HEK293T (cell line): Measurements from ENCODE around the gene AMZ2.
"Not testable (repeated sequence)": the region's sequence is repeated elsewhere in the genome, so short reads cannot be mapped to it uniquely, and the experiment has no call there.

Experiments
- BHLHE40 ChIP-seq: fragments of 450-650 bp; IDR thresholded peaks from 2 replicates; pipeline ENCODE4 v1.6.1; 2016; ENCODE audit warnings: mild to moderate bottlenecking, moderate library complexity, borderline replicate concordance
- FOXK2 ChIP-seq: fragments of 450-650 bp; IDR thresholded peaks from 2 replicates; pipeline ENCODE4 v1.6.1; 2016; ENCODE audit warnings: mild to moderate bottlenecking
- FOXM1 ChIP-seq: fragments of 450-650 bp; IDR thresholded peaks from 2 replicates; pipeline ENCODE4 v1.6.1; 2017; ENCODE audit warnings: mild to moderate bottlenecking, borderline replicate concordance
- PKNOX1 ChIP-seq: fragments of 450-650 bp; IDR thresholded peaks from 2 replicates; pipeline ENCODE4 v1.6.1; 2016
- SP1 ChIP-seq: fragments of 450-650 bp; IDR thresholded peaks from 2 replicates; pipeline ENCODE4 v1.6.1; 2017
- SUZ12 ChIP-seq: fragments of 450-650 bp; IDR thresholded peaks from 2 replicates; pipeline ENCODE4 v1.6.1; 2016; ENCODE audit warnings: mild to moderate bottlenecking

GRCh38 chr17:68258890-68259647, 11.2 kb downstream of the AMZ2 start:
- TF ChIP-seq FOXK2, PKNOX1, SUZ12, SP1, BHLHE40, FOXM1: not testable (repeated sequence)
